ENCODE measurements around the gene FOXP2.

GRCh38 chr7:114710499-114710898 is 295.9 kb downstream of the FOXP2 start:
- TF ChIP-seq HCFC1 (IDR thresholded peaks at IDR 0.05; ENCODE audit: low read depth, low read length) (no peak), RAD21 (CRISPR knock-in tag; IDR thresholded peaks at IDR 0.05) (no peak)
